Effector CD4-positive, alpha-beta T cell (primary cell): ENCODE measurements around the gene SRC.
"Not testable (repeated sequence)": the region's sequence is repeated elsewhere in the genome, so short reads cannot be mapped to it uniquely, and the experiment has no call there.

Experiments
- DNase-seq: peaks from one replicate; pipeline ENCODE4 v3.0.0-alpha.2; 2020

Gene SRC

DNA sequence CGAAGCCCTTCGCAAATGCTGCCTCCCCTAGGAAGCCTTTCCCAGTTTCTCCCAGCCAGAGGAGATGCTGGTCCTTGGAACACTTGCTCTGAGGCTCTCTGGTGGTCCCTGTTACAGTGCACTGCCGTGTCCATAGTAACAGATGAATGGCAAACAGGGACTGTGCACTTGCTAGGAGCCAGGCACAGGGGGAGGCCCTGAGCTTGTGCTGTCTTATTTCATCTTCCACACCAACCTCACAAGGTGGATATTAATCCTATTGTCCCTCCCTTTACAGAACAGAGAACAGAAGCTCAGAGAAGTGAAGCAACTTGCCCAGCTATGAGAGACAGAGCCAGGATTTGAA lies 19.0 kb downstream of the SRC start:
- DNase-seq: no peak

DNA sequence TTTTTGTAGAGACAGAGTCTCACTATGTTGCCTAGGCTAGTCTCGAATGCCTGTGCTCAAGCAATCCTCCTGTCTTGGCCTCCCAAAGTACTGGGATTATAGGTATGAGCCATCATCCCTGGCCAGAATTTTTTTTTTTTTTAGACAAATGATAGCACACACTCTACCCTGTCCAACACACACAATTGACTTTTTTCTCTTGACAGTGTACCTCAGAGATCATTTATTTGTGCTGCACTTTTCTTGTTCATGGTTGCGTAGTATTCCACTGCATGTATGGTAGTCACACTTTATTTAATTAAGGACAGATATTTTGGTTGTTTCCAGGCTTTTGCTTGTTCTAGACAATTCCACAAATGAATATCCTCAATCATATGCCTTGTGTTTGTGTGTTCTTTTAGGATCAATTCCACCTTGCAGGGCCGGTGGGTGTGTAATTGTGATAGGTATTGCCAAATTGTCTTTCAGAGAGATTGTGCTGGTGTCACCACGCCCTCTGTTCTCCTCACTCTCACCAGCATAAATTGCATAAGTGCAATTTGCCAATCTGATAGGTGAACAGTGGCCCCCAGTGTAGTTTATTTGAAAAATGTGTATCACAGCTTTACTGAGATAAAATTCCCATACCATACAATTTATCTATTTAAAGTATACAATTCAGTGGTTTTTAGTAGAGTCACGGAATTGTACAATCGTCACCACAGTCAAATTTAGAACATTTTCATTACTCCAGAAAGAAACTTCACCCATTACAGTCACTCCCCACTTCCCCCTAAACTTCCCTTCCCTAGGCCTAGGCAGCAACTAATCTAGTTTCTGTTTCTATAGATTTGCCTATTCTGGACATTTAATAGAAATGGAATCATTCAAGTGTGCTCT lies 20.1 kb downstream of the SRC start:
- DNase-seq: no peak

DNA sequence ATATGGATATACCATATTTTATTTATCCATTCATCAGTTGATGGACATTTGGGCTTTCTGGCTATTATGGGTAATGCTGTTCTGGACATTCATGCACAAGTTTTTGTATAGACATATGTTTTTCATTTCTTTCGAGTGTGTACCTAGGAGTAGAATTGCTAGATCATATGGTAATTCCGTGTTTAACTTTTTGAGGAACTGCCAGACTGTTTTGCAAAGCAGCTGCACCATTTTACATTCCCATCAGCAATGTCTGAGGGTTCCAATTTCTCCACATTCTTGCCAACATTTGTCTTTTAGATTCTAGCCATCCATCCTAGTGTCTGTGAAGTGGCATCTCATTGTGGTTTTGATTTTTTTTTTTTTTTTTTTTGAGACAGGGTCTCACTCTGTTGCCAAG lies 20.8 kb downstream of the SRC start:
- no peak for DNase-seq

DNA sequence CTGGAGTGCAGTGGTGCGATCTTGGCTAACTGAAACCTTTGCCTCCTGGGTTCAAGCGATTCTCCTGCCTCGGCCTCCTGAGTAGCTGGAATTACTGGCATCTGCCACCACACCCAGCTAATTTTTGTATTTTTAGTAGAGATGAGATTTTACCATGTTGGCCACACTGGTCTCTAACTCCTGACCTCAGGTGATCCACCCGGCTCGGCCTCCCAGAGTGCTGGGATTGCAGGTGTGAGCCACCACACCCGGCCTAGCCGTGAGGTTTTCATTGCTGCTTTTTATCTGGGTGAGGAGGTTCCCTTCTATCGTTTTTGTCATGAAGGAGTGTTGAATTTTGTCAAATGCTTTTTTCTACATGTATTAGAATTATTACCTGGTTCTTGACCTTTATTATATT lies 23.9 kb downstream of the SRC start:
- no peak for DNase-seq

DNA sequence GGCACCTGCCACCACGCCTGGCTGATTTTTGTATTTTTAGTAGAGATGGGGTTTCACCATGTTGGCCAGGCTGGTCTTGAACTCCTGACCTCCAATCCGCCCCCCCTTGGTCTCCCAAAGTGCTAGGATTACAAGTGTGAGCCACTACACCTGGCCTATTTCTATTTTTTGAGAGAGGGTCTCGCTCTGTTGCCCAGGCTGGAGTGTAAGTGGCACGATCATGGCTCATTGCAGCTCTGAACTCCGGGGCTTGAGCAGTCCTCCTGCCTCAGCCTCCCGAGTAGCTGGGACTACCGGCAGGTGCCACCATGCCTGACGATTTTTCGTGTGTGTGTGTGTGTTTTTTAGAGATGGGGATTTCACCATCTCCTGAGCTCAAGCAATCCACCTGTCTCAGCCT lies 25.9 kb downstream of the SRC start:
- DNase-seq: not testable (repeated sequence)

DNA sequence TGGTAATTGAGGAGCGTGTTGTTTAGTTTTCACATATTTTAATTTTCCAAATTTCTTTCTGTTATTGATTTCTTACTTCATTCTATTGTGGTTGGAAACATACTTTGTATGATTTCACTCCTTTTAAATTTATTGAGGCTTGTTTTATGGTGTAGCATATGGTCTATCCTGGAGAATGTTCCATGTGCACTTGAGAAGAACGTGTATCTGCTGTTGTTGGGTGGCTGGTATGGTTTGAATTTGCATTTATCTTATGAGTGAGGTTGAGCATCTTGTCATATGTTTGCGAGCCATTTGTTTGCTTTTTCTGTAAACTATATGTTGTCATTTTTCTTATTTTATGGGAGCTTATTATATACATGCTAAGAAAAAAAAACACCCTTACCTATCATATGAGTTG lies 26.5 kb downstream of the SRC start:
- DNase-seq: no peak

DNA sequence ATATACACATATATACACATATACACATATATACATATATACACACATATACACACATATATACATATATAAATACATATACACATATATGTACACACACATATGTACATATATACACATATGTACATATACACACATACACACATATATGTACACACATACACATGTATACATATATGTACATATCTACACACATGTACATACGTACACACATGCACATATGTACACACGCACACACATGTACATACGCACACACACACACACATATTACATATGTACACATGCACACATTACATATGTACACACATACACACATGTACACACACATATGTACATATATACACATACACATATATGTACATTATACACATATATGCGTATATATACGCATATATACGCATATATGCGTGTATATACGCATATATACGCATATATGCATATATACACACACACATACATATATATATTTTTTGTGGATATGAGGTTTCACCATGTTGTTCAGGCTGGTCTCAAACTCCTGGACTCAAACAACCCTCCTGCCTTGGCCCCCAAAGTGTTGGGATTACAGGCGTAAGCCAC lies 27.2 kb downstream of the SRC start:
- DNase-seq: no peak

DNA sequence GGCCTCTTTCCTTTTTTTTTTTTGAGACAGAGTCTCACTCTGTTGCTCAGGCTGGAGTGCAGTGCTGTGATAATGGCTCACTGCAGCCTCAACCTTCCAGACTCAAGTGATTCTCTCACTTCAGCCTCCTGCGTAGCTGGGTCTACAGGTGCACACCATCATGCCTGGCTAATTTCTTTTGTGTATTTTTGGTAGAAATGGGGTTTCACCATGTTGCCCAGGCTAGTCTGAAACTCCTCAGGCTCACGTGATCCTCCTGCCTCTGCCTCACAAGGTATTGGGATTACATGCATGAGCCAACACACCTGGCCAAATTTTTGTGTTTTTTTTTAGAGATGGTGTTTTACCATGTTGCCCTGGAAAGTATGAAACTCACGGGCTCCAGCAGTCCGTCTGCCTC lies 29.3 kb downstream of the SRC start:
- DNase-seq: no peak

DNA sequence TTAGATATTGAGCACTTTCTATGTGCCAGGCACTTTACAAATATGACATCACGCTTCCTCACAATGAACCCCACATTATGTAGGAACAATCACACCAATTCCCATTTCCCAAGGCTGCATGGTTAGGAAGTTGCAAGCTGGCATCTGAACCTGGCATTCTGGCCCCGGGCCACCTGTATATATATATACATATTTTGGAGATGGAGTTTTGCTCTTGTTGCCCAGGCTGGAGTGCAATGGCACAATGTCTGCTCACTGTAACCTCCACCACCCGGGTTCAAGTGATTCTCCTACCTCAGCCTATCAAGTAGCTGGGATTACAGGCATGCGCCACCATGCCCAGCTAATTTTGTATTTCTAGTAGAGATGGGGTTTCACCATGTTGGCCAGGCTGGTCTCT lies 30.4 kb downstream of the SRC start:
- no peak for DNase-seq

DNA sequence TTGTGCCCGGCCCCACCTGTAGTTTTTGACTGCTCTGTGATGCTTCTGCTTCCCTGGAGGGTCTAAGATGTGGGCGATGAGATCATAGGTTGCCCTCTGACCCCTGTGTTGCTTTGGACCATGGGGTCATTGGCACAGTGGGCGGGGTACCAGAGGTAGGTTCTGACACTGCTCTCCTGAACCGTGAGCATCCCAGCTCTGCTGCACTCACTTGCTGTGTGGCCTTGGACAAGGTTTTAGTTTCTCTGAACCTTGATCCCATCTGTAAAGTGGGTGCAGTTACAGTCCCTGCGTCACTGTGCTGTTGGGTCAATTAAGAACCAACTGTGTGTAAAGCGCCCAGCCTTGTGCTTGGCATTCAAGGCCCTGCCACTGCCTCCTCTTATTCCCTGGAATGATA lies 30.9 kb downstream of the SRC start:
- no peak for DNase-seq

DNA sequence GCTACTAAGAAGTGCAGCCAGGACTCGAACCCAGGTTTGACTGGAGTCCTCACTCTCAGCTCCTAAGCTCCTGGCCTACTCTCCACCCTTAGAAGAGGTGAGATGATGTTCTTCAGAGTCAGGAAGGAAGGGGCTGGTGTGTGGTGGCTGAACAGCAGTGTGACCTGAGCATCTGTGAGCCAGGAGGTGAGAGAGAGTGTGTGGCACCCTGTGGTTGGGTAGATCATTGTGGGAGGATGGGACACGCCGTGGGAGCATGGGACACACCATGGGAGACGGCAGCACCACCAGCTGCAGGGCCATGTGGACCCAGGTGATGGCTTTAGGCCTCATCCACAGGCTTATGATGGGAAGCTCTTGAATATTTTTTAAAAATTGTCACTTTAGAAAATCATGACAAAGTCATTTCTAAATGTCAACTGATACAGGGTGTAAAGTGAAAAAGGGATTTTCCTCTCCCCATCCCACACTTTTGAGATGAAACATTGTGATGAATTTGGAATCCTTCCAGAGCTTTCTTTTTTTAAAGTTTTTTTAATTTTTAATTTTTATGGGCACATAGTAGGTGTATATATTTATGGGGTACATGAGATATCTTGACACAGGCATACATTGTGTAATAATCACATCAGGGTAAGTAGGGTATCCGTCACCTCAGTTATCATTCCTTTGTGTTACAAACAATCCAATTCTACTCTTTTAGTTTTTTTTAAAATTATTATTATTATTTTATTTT lies 31.6 kb downstream of the SRC start:
- no peak for DNase-seq

DNA sequence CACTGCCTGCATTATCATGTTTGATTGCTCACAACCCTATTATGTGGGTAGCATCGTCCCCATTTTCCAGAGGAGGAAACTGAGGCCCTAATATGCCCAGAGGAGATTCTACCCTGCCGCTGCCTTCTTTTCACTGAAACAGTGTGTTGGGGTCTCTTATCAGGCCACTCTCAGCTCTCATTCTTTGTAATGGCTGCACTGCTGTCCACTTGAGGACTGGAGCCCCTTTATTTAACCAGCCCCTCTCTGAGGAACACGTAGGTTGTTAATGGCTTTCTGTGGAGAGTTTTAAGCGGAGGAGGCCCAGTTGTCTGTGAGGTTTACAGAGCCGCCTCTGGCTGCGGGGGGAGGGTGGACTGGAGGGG lies 32.5 kb downstream of the SRC start:
- no peak for DNase-seq

DNA sequence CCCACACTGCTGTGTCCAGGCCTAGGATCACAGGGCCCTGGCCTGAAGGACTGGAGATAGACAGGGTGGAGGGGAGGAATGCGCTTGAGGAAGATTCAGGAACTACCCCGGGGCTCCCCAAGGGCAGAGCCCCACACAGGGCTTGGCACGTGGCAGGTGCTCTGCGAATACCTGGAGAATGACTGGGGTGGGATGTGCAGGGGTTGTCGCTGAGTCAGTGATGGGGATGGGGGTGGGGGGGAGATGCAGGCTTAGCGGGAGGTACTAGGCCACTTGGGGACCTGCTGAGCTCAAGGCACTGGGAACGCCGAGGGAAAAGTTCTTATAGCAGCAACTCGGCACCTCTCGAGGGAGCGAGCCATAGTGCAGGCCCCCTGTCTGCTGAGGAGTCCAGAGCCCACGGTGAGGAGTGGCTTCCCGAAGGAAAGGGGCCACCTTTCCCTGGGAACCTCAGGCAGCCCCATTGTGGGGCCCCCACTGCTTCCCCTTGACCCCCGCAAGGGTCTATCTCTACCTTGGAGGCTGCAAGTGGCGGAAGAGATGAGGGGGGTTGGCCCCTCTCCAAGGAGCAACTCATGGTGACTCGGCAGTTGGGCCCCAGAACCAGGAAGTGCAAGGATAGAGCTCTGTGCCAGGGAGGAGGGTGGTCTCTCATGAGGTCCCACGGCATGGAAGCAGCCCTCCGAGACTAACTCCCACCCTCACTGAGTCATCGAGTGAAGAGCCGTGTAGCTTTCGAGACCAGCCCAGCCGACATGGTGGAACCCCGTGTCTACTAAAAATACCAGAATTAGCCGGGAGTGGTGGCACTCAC lies 33.1 kb downstream of the SRC start:
- DNase-seq: no peak

DNA sequence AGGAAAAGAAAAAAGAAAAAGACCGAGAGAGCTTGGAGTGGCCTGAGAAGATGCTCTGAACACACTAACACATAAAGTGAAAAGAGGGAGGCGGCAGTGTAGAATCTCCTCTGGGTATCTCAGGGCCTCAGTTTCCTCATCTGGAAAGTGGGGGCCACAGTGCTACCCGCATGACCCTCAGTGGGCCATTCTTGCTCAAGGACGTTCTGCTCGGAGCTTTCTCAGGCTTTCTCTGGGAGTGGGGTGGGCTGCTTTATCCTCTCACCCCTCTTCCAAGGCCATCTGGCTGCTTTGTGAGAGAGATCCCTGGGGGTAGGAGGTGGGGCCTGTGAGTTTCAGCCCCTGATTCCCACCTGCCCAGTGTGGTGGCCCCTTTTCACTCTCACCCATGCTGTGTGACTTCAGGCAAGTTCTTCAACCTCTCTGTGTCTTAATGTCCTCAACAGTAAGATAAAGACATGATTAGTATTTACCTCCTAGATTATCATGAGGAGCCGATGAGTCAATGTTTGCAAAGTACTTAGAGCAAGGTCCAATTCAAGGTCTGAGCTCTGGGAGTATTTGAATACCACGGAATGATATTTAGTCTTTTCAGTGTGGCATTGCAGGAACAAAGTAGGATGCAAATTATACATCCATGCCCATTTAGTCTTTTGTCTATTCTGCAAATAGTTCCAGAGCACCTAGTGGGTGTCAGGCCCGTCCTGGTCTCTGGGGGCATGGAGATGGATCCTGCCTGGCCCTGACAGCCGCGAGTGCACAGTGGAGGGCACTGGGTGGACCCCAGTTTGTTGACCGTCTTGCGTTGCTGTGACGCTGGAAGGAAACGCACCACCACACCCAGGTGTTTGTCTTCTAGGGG lies 34.3 kb downstream of the SRC start:
- no peak for DNase-seq

DNA sequence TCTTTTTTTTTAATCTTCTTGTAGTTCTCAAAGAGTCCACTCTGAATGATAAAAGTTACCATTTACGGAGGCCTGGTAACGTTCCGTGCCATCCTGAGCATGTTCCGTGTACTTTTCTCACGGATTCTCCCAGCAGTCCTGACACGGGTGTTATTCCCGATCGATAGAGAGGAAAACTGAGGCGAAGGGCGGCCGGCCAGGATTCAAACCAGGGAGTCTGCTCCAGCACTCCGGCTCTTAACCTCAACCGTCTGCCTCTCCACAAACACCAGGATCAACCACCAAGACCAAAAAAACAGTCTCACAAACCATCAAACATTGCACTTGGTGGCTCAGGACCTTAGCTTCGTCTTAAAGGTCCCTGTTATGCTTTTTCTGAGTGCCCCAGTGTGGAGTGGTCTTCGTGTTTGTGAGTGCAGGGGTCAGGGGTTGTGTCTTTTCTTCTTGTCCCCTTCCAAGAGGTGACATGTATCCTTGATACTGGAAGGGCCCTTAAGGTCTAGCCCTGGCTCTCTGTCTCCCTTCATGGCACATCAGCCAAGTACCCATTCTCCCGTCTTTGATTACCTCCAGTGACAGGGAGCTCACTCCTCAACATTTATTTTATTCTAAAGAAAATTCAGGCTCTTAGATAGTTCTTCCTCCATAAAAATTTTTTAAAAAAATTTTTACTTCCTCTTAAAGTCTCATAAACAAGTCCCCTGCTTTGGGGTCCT lies 35.1 kb downstream of the SRC start:
- DNase-seq: no peak

DNA sequence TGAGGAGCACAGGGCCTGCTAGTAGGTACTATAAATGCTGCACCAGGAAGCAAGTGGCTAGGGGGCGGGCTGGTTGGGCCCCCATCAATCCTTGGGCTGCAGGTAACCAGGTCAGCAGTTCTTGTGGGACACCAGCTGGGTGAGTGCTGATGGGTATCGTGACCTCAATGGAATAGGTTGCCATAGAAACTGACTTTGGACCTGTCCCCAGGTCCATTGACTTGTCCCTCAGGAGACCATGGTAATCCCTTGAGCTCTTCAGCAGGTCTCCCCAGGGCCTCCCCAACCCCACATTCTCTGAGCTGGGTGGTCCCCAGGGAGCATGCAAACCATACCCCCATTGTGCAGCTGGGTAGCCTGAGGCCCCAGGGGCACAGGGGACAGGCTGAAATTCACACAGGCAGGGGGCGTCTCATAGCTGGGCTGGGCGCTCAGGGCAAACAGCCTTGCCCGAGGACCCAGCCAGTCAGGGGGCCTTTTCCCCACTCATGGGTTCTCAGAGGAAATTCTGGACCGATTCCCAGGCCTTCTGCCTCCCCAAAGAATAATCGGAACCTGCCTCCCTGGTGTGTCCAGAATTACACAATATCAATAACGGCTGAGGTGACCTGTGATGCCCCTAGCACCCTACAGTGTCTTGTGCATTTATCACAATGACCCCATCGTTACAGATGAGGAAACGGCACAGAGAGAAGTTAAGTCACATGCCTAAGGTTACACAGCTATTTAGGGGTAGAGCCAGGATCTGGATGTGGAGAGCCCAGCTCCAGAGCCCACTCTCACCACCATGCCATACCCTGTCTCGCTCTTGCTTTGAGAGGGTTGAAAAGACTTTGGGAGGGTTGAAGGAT lies 35.9 kb downstream of the SRC start:
- no peak for DNase-seq

DNA sequence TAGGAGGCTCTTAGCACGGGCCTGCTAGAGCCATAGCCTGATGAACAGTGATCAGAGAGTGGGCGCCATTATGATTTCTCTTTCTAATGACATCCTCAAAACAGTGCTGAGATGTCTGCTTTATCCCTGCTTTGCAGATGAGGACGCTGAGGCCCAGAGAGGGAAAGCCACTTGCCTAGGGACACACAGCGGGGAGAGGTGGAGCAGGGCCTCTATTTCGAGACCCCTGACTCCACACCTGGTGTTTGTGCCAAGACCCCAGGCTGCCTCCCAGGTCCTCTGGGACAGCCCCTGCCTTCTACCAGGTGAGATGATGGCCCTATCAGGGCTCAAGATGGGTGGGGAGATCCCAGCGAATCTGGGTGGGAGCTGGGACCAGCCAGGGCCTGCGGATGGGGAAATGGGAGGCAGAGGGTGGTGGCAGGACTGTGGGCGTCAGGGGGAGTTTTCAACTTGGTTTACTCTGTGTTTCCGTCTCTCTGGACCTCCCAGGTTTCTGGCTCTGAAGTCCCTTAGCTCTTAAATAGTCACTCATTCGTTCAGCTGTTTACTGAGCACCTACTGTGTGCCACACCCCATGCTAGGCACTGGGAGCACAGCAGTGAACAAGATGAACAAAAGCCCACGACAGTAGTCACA lies 36.7 kb downstream of the SRC start:
- no peak for DNase-seq

DNA sequence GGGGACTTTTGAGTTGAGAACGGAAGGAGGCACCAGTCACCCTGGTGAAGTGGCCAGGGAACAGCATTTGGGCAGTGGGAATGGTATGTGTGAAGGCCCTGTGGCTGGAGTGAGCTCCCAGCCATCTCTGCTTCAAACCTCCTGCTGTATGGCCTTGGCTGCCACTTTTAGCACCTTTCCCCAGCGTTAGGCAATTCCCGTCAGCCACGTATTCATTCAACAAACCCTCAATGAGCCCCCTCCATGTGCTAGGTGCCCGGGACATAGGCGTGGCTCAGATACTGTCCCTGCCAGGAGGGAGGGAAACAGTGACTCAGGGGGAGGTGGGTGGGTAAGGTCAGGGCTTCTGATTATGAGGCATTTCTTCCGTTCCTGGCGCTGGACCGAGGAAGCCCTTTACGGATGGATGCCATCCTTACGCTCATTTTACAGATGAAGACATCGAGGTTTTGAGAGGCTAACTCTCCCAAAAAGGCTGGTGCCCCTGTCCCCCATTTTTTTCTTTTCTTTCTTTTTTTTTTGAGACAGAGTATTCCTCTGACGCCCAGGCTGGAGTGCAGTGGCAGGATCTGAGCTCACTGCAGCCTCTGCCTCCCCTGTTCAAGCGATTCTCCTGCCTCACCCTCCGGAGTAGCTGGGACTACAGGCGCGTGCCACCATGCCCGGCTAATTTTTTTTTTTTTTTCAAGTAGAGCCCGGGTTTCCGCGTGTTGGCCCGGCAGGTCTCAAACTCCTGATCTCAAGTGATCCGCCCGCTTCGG lies 37.5 kb downstream of the SRC start:
- no peak for DNase-seq

DNA sequence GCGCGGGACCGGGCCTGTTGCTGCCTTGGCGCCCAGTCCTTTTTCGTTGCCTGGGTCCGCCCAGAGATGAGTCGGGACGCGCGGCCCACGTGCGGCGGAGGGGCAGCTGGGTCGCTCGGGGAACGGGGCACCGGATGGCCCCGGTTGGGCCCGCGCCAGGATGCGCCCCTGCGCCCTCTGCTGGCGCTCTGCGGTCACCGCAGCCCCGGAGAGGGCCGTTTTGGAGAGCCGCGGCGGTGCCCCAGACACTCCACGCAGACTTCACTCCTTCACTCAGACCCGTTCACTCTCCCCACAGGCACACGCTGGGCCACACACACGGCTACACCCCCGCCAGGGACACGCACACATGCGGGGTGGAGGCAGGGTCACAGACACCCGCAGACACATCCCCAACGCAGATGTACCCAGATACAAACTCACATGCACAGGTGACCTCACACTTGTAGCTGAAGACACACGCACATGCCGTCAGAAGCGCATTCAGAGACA lies 38.8 kb downstream of the SRC start:
- peak; percentile 66 for DNase-seq
